Type B pancreatic cell (in vitro differentiated cells): ENCODE data around the gene AGAP5. TPM values are rescaled to one million over a fixed set of nuclear protein-coding genes. Genes with fewer than 3 reads are reported as not detected.
"Not testable (repeated sequence)": the region's sequence is repeated elsewhere in the genome, so short reads cannot be mapped to it uniquely, and the experiment has no call there.

Experiments used
- DNase-seq: peaks from one replicate; pipeline ENCODE4 v3.0.0; 2021; ENCODE audit warnings: mixed read lengths; ENCODE audit not compliant: unreplicated experiment; ENCODE audit errors: extremely low spot score
- H3K27ac Mint-ChIP-seq: 2 replicates; pipeline ENCODE4 v1.8.0; 2021; ENCODE audit warnings: mild to moderate bottlenecking, mixed read lengths
- H3K27me3 Mint-ChIP-seq: 2 replicates; pipeline ENCODE4 v1.8.0; 2021; ENCODE audit warnings: mixed read lengths
- H3K36me3 Mint-ChIP-seq: 2 replicates; pipeline ENCODE4 v1.8.0; 2021; ENCODE audit warnings: mixed read lengths
- H3K4me1 Mint-ChIP-seq: one replicate; pipeline ENCODE4 v1.8.0; 2021; ENCODE audit warnings: mixed read lengths; ENCODE audit not compliant: unreplicated experiment
- H3K4me3 Mint-ChIP-seq: 2 replicates; pipeline ENCODE4 v1.8.0; 2021; ENCODE audit warnings: mild to moderate bottlenecking, mixed read lengths
- H3K9me3 Mint-ChIP-seq: 2 replicates; pipeline ENCODE4 v1.8.0; 2021; ENCODE audit warnings: mixed read lengths
- CTCF ChIP-seq: fragments of 200-600 bp; sonication (generic); conservative IDR thresholded peaks from 2 replicates; pipeline ENCODE4 v1.5.0; 2021; ENCODE audit warnings: antibody characterized with exemption, mild to moderate bottlenecking
- long read RNA-seq: library from polyadenylated mRNA; unstranded; transcript quantifications from one replicate; pipeline ENCODE4 v2.0.0, GENCODE V29; 2020
- total RNA-seq: library from RNA; stranded (reverse); gene quantifications from 2 replicates; pipeline ENCODE4 v1.2.1, GENCODE V29; 2021; ENCODE audit warnings: low replicate concordance

AGAP5 gene
- 4.7 and 10.3 TPM in 2 replicates for total RNA-seq
- long read RNA-seq = 0 reads

- H3K4me3 Mint-ChIP-seq, H3K9me3 Mint-ChIP-seq, H3K27ac Mint-ChIP-seq, H3K4me1 Mint-ChIP-seq, H3K27me3 Mint-ChIP-seq, DNase-seq, H3K36me3 Mint-ChIP-seq: not testable (repeated sequence)
Measured at GRCh38 chr10:73697675-73698159, at the start of gene AGAP5. Gene AGAP5, minus strand, starts transcription at chr10:73698109. Its CDS starts 354 bp downstream, at chr10:73697755.

DNA sequence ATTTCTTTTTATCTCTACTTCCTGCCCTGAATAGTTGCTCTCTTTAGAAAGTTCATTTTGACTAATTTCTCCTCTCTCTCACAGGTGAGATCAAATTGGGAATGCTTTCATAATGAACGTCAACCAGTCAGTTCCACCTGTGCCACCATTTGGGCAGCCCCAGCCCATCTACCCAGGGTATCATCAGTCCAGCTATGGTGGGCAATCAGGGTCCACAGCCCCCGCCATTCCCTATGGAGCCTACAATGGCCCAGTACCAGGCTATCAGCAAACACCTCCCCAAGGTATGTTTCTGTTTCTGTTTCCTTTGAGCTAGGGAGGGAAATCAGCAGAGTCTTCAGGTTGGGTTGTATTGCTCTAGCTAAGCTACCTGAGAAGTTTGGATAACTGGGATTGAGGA lies 48.8 kb upstream of the AGAP5 start:
- H3K4me1 Mint-ChIP-seq = peaks cover 22% of the 10 kb centered on the region
- H3K9me3 Mint-ChIP-seq = no peaks in the 10 kb centered on the region
- no peaks in the 10 kb centered on the region for H3K27me3 Mint-ChIP-seq
- TF ChIP-seq CTCF = no peak
- peak overlapping the region; percentile 70 for H3K4me3 Mint-ChIP-seq
- DNase-seq = no peak
- no peak overlapping the region for H3K27ac Mint-ChIP-seq
- peaks cover 22% of the 10 kb centered on the region for H3K36me3 Mint-ChIP-seq

DNA sequence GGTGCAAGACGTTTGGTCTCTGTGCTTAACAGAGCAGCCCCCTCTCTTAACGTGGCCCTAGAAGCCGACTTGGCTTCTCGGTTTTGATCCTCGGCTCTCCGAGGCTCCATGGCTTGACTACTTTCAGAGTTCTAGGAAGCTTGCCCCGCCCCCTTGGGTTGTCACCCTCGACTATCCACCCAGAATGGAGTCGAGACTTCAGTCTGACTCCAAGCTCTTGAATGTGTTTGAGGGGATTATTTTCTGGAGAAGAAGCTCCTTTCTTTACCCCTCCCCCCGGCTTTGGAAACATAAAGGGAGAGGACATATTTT lies 46.7 kb upstream of the AGAP5 start:
- peak overlapping the region; percentile 100 for H3K27ac Mint-ChIP-seq
- peak overlapping the region; percentile 100 for H3K4me3 Mint-ChIP-seq
- no peaks in the 10 kb centered on the region for H3K27me3 Mint-ChIP-seq
- TF ChIP-seq CTCF = no peak
- H3K4me1 Mint-ChIP-seq = peaks cover 22% of the 10 kb centered on the region
- no peaks in the 10 kb centered on the region for H3K9me3 Mint-ChIP-seq
- peaks cover 8% of the 10 kb centered on the region for H3K36me3 Mint-ChIP-seq
- DNase-seq = peak; percentile 74

- TF ChIP-seq CTCF = peak; percentile 32
- no peaks in the 10 kb centered on the region for H3K27me3 Mint-ChIP-seq
- peak; percentile 96 for DNase-seq
- peak within 1 kb of the TSS; percentile 100 for H3K4me3 Mint-ChIP-seq
- H3K9me3 Mint-ChIP-seq = no peaks in the 10 kb centered on the region
- H3K36me3 Mint-ChIP-seq = peaks cover 6% of the 10 kb centered on the region
- H3K27ac Mint-ChIP-seq = peak within 1 kb of the TSS; percentile 100
- H3K4me1 Mint-ChIP-seq = peaks cover 22% of the 10 kb centered on the region
Measured at GRCh38 chr10:73743905-73744663, 46.2 kb upstream of the AGAP5 start, which contains the start of gene SEC24C. Gene SEC24C, plus strand, starts transcription at chr10:73744372. Its CDS starts 2,461 bp downstream, at chr10:73746833.

- Mint-ChIP-seq H3K4me1 (peaks cover 22% of the 10 kb centered on the region), H3K9me3 (no peaks in the 10 kb centered on the region), H3K27ac (peak overlapping the region; percentile 100), H3K4me3 (peak overlapping the region; percentile 100), H3K27me3 (no peaks in the 10 kb centered on the region), H3K36me3 (peaks cover 3% of the 10 kb centered on the region)
- DNase-seq = no peak
- no peak for TF ChIP-seq CTCF
Measured at GRCh38 chr10:73743327-73743904, 45.5 kb upstream of the AGAP5 start.

GRCh38 chr10:73742454-73742734 lies 44.5 kb upstream of the AGAP5 start:
- no peak for TF ChIP-seq CTCF
- peaks cover 22% of the 10 kb centered on the region for H3K4me1 Mint-ChIP-seq
- no peaks in the 10 kb centered on the region for H3K27me3 Mint-ChIP-seq
- H3K4me3 Mint-ChIP-seq = no peak overlapping the region
- DNase-seq = no peak
- peak overlapping the region; percentile 100 for H3K27ac Mint-ChIP-seq
- no peaks in the 10 kb centered on the region for H3K9me3 Mint-ChIP-seq
- peaks cover 3% of the 10 kb centered on the region for H3K36me3 Mint-ChIP-seq

- H3K36me3 Mint-ChIP-seq, H3K27ac Mint-ChIP-seq, H3K27me3 Mint-ChIP-seq, H3K4me3 Mint-ChIP-seq, H3K9me3 Mint-ChIP-seq: not testable (repeated sequence)
- DNase-seq = peak; percentile 34
- H3K4me1 Mint-ChIP-seq = peaks cover 14% of the 10 kb centered on the region
Measured at GRCh38 chr10:73740501-73741254, 42.8 kb upstream of the AGAP5 start.
